A549 (cell line): Measurements from ENCODE around the gene PRSS22. TPM values are rescaled to one million over a fixed set of nuclear protein-coding genes. Genes with fewer than 3 reads are reported as not detected.

Source experiments
- ATAC-seq, 2 experiments: fragments of 200-7000 bp in 1 of 2; fragments of >200 bp in 1 of 2; cut with Nextera tagmentation in 1 of 2; cut with Tn5 transposase in 1 of 2; 3 replicates each; pipeline versions ENCODE4 v1.8.0 to v1.9.1; 2018 to 2020; ENCODE audit warnings: mild to moderate bottlenecking in 1 of 2, moderate library complexity in 1 of 2
- CTCF ChIA-PET: fragments of 300-600 bp; sonication (Branson Sonifier 250); formaldehyde crosslinking; extraction: SDS; loops from one replicate; lab custom pipeline; 2021; ENCODE audit warnings: antibody characterized with exemption, inconsistent platforms; lab: Yijun Ruan, JAX
- POLR2A ChIA-PET: fragments of 350-600 bp; formaldehyde crosslinking; extraction: SDS; loops from one replicate; lab custom pipeline; 2021; ENCODE audit warnings: antibody characterized with exemption, inconsistent platforms; lab: Yijun Ruan, JAX
- DNase-seq, 2 experiments: peaks; one replicate each; pipeline versions ENCODE4 v3.0.0 to v3.0.0-alpha.2; 2011 to 2016; ENCODE audit warnings: low read depth in 1 of 2, low spot score in 1 of 2
- FAIRE-seq: peaks from 2 replicates; lab custom pipeline; 2011; peaks lifted over from hg19 to GRCh38; lab: Jason Lieb, UNC
- H3K27ac ChIP-seq, 2 experiments: fragments of >200 bp; sonication (Bioruptor Twin); formaldehyde crosslinking; 3 replicates each; pipeline ENCODE4 v1.5.1; 2016 to 2017
- H3K4me1 ChIP-seq: fragments of >200 bp; sonication (Bioruptor Twin); formaldehyde crosslinking; 3 replicates; pipeline ENCODE4 v1.6.1; 2016
- H3K4me2 ChIP-seq: fragments of >200 bp; sonication (Bioruptor Twin); formaldehyde crosslinking; 3 replicates; pipeline ENCODE4 v1.6.1; 2016
- H3K4me3 ChIP-seq: fragments of >200 bp; sonication (Bioruptor Twin); formaldehyde crosslinking; 3 replicates; pipeline ENCODE4 v1.5.1; 2016
- H3K9me3 ChIP-seq: fragments of >200 bp; sonication (Bioruptor Twin); formaldehyde crosslinking; 3 replicates; pipeline ENCODE4 v1.6.1; 2016
- CBX2 ChIP-seq: fragments of 200-600 bp; sonication (generic); IDR thresholded peaks from 2 replicates; pipeline ENCODE4 v1.6.1; 2016; ENCODE audit warnings: low read depth, mild to moderate bottlenecking, borderline replicate concordance
- CHD2 ChIP-seq: fragments of 150-350 bp; IDR thresholded peaks from 2 replicates; pipeline ENCODE4 v1.6.1; 2014; ENCODE audit warnings: low read length; ENCODE audit not compliant: partially characterized antibody
- EHMT2 ChIP-seq: fragments of 200-600 bp; sonication (generic); IDR thresholded peaks from 2 replicates; pipeline ENCODE4 v1.6.1; 2016; ENCODE audit warnings: antibody characterized with exemption, low read depth, mild to moderate bottlenecking, moderate library complexity
- EP300 ChIP-seq, 2 experiments: fragments of >200 bp; sonication (Bioruptor Twin); formaldehyde crosslinking; IDR thresholded peaks; 2 replicates in 1 of 2; 3 replicates in 1 of 2; pipeline ENCODE4 v1.6.1; 2016 to 2017
- ESRRA ChIP-seq: fragments of 150-350 bp; IDR thresholded peaks from 2 replicates; pipeline ENCODE4 v1.6.1; 2014; ENCODE audit warnings: mild to moderate bottlenecking, low read length, borderline replicate concordance
- FOSL2 ChIP-seq, 2 experiments: fragments of 450-650 bp in 1 of 2; fragments of >200 bp in 1 of 2; sonication (Bioruptor Twin) in 1 of 2; formaldehyde crosslinking; IDR thresholded peaks; 2 replicates each; pipeline versions ENCODE4 v1.5.0 to v1.6.1; 2016 to 2020; ENCODE audit warnings: mild to moderate bottlenecking in 1 of 2, moderate library complexity in 1 of 2
- HOXA7 ChIP-seq: fragments of 250-450 bp; sonication (Bioruptor Pico); IDR thresholded peaks from 2 replicates; pipeline ENCODE4 v1.5.0; 2020; ENCODE audit warnings: mild to moderate bottlenecking, moderate library complexity
- HOXB13 ChIP-seq: fragments of 250-450 bp; sonication (Bioruptor Pico); IDR thresholded peaks from 2 replicates; pipeline ENCODE4 v1.5.0; 2020; ENCODE audit warnings: low read depth, mild to moderate bottlenecking, moderate library complexity
- HOXB5 ChIP-seq: fragments of 250-450 bp; sonication (Bioruptor Pico); IDR thresholded peaks from 2 replicates; pipeline ENCODE4 v1.5.0; 2020; ENCODE audit warnings: mild to moderate bottlenecking, moderate library complexity
- JUNB ChIP-seq: fragments of >200 bp; sonication (Bioruptor Twin); formaldehyde crosslinking; IDR thresholded peaks from 2 replicates; pipeline ENCODE4 v1.6.1; 2016
- KDM1A ChIP-seq: fragments of 200-600 bp; sonication (generic); IDR thresholded peaks from 2 replicates; pipeline ENCODE4 v1.6.1; 2016; ENCODE audit warnings: low read depth, mild to moderate bottlenecking
- KDM5A ChIP-seq: fragments of 200-600 bp; sonication (generic); IDR thresholded peaks from 2 replicates; pipeline ENCODE4 v1.6.1; 2016; ENCODE audit warnings: antibody characterized with exemption, mild to moderate bottlenecking
- NFE2L2 ChIP-seq: fragments of 150-350 bp; conservative IDR thresholded peaks from 2 replicates; pipeline ENCODE4 v1.6.1; 2014; ENCODE audit warnings: low read length
- NR3C1 ChIP-seq: fragments of >200 bp; sonication (Bioruptor Twin); formaldehyde crosslinking; IDR thresholded peaks from 3 replicates; pipeline ENCODE4 v1.6.1; 2017
- RNF2 ChIP-seq: fragments of 200-600 bp; sonication (generic); IDR thresholded peaks from 2 replicates; pipeline ENCODE4 v1.6.1; 2016; ENCODE audit warnings: low read depth, mild to moderate bottlenecking, antibody characterized with exemption, moderate library complexity, borderline replicate concordance
- SMC3 ChIP-seq: fragments of >200 bp; sonication (Bioruptor Twin); formaldehyde crosslinking; IDR thresholded peaks from 3 replicates; pipeline ENCODE4 v1.6.1; 2018; ENCODE audit warnings: inconsistent platforms
- SREBF2 ChIP-seq: fragments of 450-650 bp; IDR thresholded peaks from 2 replicates; pipeline ENCODE4 v1.6.1; 2014; ENCODE audit warnings: mild to moderate bottlenecking, moderate library complexity
- TFCP2L1 ChIP-seq: fragments of 250-450 bp; sonication (Bioruptor Pico); IDR thresholded peaks from 2 replicates; pipeline ENCODE4 v1.5.0; 2021; ENCODE audit warnings: mild to moderate bottlenecking
- ZC3H11A ChIP-seq: fragments of 450-650 bp; IDR thresholded peaks from 2 replicates; pipeline ENCODE4 v1.6.1; 2014; ENCODE audit warnings: antibody characterized with exemption, mild to moderate bottlenecking
- ZFP36 ChIP-seq: fragments of 450-650 bp; IDR thresholded peaks from 2 replicates; pipeline ENCODE4 v1.6.1; 2014; ENCODE audit warnings: borderline replicate concordance; ENCODE audit not compliant: partially characterized antibody
- WGBS: methylation state at CpG from one replicate; pipeline ENCODE4 v1.1.6; 2017; ENCODE audit errors: missing lambda C conversion rate; 5-methylcytosine and 5-hydroxymethylcytosine counted together
- polyA plus RNA-seq, 4 experiments: library from polyadenylated mRNA; depleted of rRNA in 3 of 4; stranded (reverse); fragments of >200 nt; fragmentation: RNase III in 1 of 4; extraction: RNeasy Plus Mini Kit Qiagen cat#74134 plus additional on column Dnase treatment in 1 of 4; gene quantifications; 2 replicates in 3 of 4; 3 replicates in 1 of 4; pipeline ENCODE4 v1.2.3, GENCODE V29; 2011 to 2017
- TF ChIP-seq, protein P1 (sequence below): fragments of >200 bp; sonication (Bioruptor Twin); formaldehyde crosslinking; IDR thresholded peaks from 3 replicates; pipeline ENCODE4 v1.6.1; 2016
- TF ChIP-seq, protein P2 (sequence below): fragments of >200 bp; sonication (Bioruptor Twin); formaldehyde crosslinking; IDR thresholded peaks from 2 replicates; pipeline ENCODE4 v1.6.1; 2016
- TF ChIP-seq, protein P3 (sequence below): fragments of 250-450 bp; sonication (Bioruptor Pico); IDR thresholded peaks from 2 replicates; pipeline ENCODE4 v1.5.0; 2020; ENCODE audit warnings: low read depth, mild to moderate bottlenecking, moderate library complexity
- TF ChIP-seq, protein P4 (sequence below): IDR thresholded peaks from 2 replicates; pipeline ENCODE4 v1.6.1; 2012

PRSS22 gene
- polyA plus RNA-seq, 2 of the 4 experiments (the other 2 are of a cell fraction): 0.10 TPM; not detected in 1

DNA sequence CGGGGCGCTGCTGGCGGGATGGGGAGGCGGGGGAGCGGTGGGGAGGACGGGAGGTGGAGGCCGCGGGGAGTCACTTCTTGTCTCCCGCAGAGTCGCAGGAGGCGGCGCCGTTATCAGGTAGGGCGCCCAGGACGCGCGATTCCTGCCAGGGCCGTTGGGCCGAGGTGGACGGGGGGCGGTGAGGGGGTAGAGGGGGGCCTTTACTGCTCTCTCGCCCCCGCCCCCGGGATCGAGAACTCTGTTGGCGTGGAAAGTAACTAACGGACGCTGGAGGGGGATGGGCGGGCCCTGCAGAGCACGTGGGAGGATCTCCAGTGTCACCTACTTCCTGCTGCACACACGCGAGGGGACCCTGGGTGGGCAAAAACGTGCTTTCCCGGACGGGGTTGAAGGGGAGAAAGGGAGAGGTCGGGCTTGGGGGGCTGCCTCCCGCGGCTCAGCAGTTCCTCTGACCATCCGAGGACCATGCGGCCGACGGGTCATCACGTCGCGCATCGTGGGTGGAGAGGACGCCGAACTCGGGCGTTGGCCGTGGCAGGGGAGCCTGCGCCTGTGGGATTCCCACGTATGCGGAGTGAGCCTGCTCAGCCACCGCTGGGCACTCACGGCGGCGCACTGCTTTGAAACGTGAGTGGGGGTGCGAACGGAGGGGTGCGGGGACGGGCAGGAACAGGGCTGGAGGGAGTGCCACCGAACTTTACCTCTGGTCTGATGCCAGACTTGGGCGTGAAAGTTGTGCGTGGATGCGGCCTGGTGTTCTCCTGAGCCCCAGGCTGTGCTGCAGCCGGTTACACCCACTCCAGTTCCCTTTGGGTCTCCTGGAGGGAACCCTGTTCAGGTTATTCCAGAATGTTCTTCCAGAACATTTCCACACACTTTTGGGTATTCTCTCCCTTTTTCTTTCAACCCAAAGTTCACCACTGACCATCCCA, 40.4 kb downstream of the PRSS22 start:
- ATAC-seq (no peak), FAIRE-seq (no peak), DNase-seq (no peak)
- Histone ChIP-seq H3K4me2 (no peak overlapping the region), H3K4me1 (no peaks in the 10 kb centered on the region), H3K4me3 (no peak overlapping the region), H3K9me3 (no peaks in the 10 kb centered on the region), H3K27ac (no peak overlapping the region)
- ChIA-PET CTCF (interaction anchor here (0.6 kb wide), 1 partner anchor 115 kb away, joined by 3 read pairs; no protein-coding TSS in a partner anchor), POLR2A (no interaction called here)
- WGBS: 83% methylated on average over 60 of the region's 68 CpGs
- TF ChIP-seq JUNB (no peak), ZC3H11A (no peak), ZFP36 (no peak), HOXA7 (no peak), SREBF2 (no peak), CBX2 (no peak), EP300 (IDR thresholded peaks at IDR 0.05) (no peak), NFE2L2 (no peak), KDM5A (no peak), NR3C1 (no peak), ESRRA (no peak), CHD2 (no peak), HOXB5 (CRISPR knock-in tag) (no peak), HOXB13 (CRISPR knock-in tag) (no peak)
- TF ChIP-seq, protein P1, sequence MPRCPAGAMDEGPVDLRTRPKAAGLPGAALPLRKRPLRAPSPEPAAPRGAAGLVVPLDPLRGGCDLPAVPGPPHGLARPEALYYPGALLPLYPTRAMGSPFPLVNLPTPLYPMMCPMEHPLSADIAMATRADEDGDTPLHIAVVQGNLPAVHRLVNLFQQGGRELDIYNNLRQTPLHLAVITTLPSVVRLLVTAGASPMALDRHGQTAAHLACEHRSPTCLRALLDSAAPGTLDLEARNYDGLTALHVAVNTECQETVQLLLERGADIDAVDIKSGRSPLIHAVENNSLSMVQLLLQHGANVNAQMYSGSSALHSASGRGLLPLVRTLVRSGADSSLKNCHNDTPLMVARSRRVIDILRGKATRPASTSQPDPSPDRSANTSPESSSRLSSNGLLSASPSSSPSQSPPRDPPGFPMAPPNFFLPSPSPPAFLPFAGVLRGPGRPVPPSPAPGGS: no peak
- TF ChIP-seq, protein P2, sequence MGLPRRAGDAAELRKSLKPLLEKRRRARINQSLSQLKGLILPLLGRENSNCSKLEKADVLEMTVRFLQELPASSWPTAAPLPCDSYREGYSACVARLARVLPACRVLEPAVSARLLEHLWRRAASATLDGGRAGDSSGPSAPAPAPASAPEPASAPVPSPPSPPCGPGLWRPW: no peak
- TF ChIP-seq, protein P3, sequence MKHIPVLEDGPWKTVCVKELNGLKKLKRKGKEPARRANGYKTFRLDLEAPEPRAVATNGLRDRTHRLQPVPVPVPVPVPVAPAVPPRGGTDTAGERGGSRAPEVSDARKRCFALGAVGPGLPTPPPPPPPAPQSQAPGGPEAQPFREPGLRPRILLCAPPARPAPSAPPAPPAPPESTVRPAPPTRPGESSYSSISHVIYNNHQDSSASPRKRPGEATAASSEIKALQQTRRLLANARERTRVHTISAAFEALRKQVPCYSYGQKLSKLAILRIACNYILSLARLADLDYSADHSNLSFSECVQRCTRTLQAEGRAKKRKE (CRISPR knock-in tag): no peak

DNA sequence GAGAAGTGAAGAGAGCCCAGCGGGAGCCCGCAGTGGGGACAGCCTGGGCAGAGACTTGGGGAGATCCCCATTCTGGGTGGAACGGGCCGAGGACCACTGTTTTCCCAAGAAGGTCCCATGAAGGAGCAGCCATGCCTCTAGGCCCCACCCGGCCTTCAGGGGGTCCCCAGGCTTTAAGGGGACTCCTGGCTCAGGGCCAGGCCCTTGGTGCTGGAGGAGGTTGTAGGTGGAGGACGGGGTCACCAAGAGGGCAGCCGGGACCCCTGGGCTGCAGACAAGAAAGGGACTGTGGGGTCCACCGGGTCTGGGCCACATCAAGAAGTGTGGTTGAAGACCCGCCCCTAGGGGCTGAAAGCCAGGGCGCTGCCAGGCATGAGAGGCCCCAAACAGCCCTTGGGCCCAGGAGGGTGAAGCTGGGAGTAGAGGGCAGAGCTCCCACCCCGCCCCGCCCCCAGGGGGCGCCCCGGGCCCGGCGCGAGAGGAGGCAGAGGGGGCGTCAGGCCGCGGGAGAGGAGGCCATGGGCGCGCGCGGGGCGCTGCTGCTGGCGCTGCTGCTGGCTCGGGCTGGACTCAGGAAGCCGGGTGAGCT, 41.1 kb downstream of the PRSS22 start, which contains the start of gene PRSS21:
TSS of gene PRSS21 (plus strand) at position 487 of the 589 bp plus-strand sequence. CDS start at position 519, 32 bp downstream.
- no peak for DNase-seq

More for the DNA sequence above, 41.1 kb downstream of the PRSS22 start, which contains the start of gene PRSS21:
- Histone ChIP-seq H3K4me1 (no peaks in the 10 kb centered on the region), H3K27ac (no peak within 1 kb of the TSS), H3K4me3 (no peak within 1 kb of the TSS), H3K9me3 (no peaks in the 10 kb centered on the region), H3K4me2 (no peak within 1 kb of the TSS)
- FAIRE-seq (no peak), ATAC-seq (peak in 1 of 2 experiments; percentile 52; a peak in 3 of 6 replicates)
- ChIA-PET CTCF (interaction anchor here (0.6 to 3.7 kb wide), 2 partner anchors 51 to 115 kb away, joined by 3 to 10 read pairs; no protein-coding TSS in a partner anchor), POLR2A (interaction anchor here (1.1 kb wide), 1 partner anchor 51 kb away, joined by 3 read pairs; no protein-coding TSS in a partner anchor)
- WGBS: 68% methylated on average over 18 of the region's 28 CpGs
- TF ChIP-seq HOXB13 (CRISPR knock-in tag) (no peak), KDM1A (no peak), EHMT2 (no peak), FOSL2 (IDR thresholded peaks at IDR 0.05) (no peak), FOSL2 (CRISPR knock-in tag; IDR thresholded peaks at IDR 0.05) (no peak), ZC3H11A (no peak), RNF2 (no peak), SMC3 (no peak), ZFP36 (no peak), TFCP2L1 (CRISPR knock-in tag) (no peak)
- TF ChIP-seq, protein P4, sequence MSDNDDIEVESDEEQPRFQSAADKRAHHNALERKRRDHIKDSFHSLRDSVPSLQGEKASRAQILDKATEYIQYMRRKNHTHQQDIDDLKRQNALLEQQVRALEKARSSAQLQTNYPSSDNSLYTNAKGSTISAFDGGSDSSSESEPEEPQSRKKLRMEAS: no peak
- TF ChIP-seq, all 56 proteins: peak for 0
